Measurements from ENCODE around the gene LRRC8B. TPM values are rescaled to one million over a fixed set of nuclear protein-coding genes. Genes with fewer than 3 reads are reported as not detected.

The LRRC8B gene
- polyA plus RNA-seq, 1 of the 3 experiments (the other 2 are of a cell fraction) = 3.7 TPM

- ChIA-PET POLR2A (interaction anchor here (0.6 kb wide), 1 partner anchor 24 kb away, joined by 3 read pairs; no protein-coding TSS in a partner anchor), CTCF (interaction anchor here (1.2 kb wide), 1 partner anchor 42 kb away, joined by 5 read pairs; no protein-coding TSS in a partner anchor)
- Histone ChIP-seq H2AFZ (ENCODE audit: low read depth) (no peak overlapping the region), H3K4me2 (no peak overlapping the region), H3K4me1 (ENCODE audit: control insufficient read depth in 1 of 2, insufficient read depth in 2 of 2, low read depth in 1 of 2, low read length in 1 of 2) (peaks cover 3 to 4% of the 10 kb centered on the region in 2 experiments; a peak in 3 of 4 replicates), H3K27ac (ENCODE audit: low read depth in 2 of 2, low read length in 1 of 2) (no peak overlapping the region), H3K9ac (no peak overlapping the region), H3K4me3 (ENCODE audit: low read depth in 2 of 2, low read length in 1 of 2) (no peak overlapping the region), H3K36me3 (replicated peaks in 1 of 2; ENCODE audit: control insufficient read depth in 1 of 2, insufficient read depth in 2 of 2, low read length in 1 of 2) (no peaks in the 10 kb centered on the region), H3F3A (replicated peaks; ENCODE audit: insufficient read depth) (no peaks in the 10 kb centered on the region), H3K9me2 (no peaks in the 10 kb centered on the region), H3K27me3 (ENCODE audit: insufficient read depth) (no peaks in the 10 kb centered on the region), H3K79me2 (ENCODE audit: insufficient read depth) (no peaks in the 10 kb centered on the region), H4K20me1 (ENCODE audit: insufficient read depth) (no peaks in the 10 kb centered on the region), H3K9me3 (no peaks in the 10 kb centered on the region)
- no peak for TF ChIP-seq ELF1 (IDR thresholded peaks at IDR 0.05)
- no peak for TF ChIP-seq NFIC (IDR thresholded peaks at IDR 0.05; ENCODE audit: borderline replicate concordance)
- no peak for DNase-seq
- 93% methylated on average over 3 of the region's 3 CpGs for WGBS (ENCODE audit: low lambda C conversion rate)
Observed at GRCh38 chr1:89556726-89557444, 32.3 kb downstream of the LRRC8B start.

DNA sequence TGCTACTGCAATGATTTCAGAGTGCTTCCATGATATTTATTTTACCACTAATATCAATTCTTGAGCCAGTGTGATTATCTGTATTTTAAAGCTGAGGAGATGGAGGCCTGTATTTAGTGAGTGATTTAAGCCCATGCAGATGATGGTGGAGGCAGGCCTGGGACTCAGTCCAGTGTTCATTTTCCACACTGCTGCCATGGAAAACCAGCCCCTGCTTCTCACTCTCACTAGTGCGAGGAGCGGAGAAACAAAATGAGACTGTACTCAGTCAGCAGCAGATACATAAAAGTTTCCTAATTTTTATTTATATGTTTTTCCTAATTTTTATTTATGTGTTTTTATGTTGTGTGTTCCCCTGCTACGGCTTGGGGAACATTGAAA is 32.8 kb downstream of the LRRC8B start:
- Histone ChIP-seq H3K9ac (no peak overlapping the region), H2AFZ (ENCODE audit: low read depth) (no peak overlapping the region), H3K36me3 (replicated peaks in 1 of 2; ENCODE audit: control insufficient read depth in 1 of 2, insufficient read depth in 2 of 2, low read length in 1 of 2) (no peaks in the 10 kb centered on the region), H3K27me3 (ENCODE audit: insufficient read depth) (no peaks in the 10 kb centered on the region), H3K4me2 (no peak overlapping the region), H3K4me1 (ENCODE audit: control insufficient read depth in 1 of 2, insufficient read depth in 2 of 2, low read depth in 1 of 2, low read length in 1 of 2) (peaks cover under 1 to 5% of the 10 kb centered on the region in 2 experiments; a peak in 3 of 4 replicates), H3K79me2 (ENCODE audit: insufficient read depth) (no peaks in the 10 kb centered on the region), H3K9me3 (no peaks in the 10 kb centered on the region), H3F3A (replicated peaks; ENCODE audit: insufficient read depth) (no peaks in the 10 kb centered on the region), H3K9me2 (no peaks in the 10 kb centered on the region), H3K4me3 (ENCODE audit: low read depth in 2 of 2, low read length in 1 of 2) (no peak overlapping the region), H4K20me1 (ENCODE audit: insufficient read depth) (no peaks in the 10 kb centered on the region), H3K27ac (ENCODE audit: low read depth in 2 of 2, low read length in 1 of 2) (no peak overlapping the region)
- WGBS (ENCODE audit: low lambda C conversion rate) = 98% methylated on average over 3 of the region's 3 CpGs
- ChIA-PET CTCF (interaction anchor here (1.2 kb wide), 1 partner anchor 41 kb away, joined by 5 read pairs; no protein-coding TSS in a partner anchor), POLR2A (interaction anchor here (0.6 kb wide), 1 partner anchor 24 kb away, joined by 3 read pairs; no protein-coding TSS in a partner anchor)
- DNase-seq = no peak
- TF ChIP-seq CHD2 (IDR thresholded peaks at IDR 0.05; ENCODE audit: low read length, partially characterized antibody) (no peak), GATA2 (CRISPR knock-in tag; IDR thresholded peaks at IDR 0.05) (no peak), TCF12 (IDR thresholded peaks at IDR 0.05) (no peak), RCOR1 (IDR thresholded peaks at IDR 0.05; ENCODE audit: low read length) (no peak)

- H3K9ac ChIP-seq = no peak overlapping the region
- H3K4me2 ChIP-seq = no peak overlapping the region
- no peak overlapping the region for H3K4me3 ChIP-seq (ENCODE audit: low read depth in 2 of 2, low read length in 1 of 2)
- H3K9me3 ChIP-seq = no peaks in the 10 kb centered on the region
- H3K79me2 ChIP-seq (ENCODE audit: insufficient read depth) = no peaks in the 10 kb centered on the region
- 100% methylated on average over 1 of the region's 1 CpG for WGBS (ENCODE audit: low lambda C conversion rate)
- no peak overlapping the region for H3K27ac ChIP-seq (ENCODE audit: low read depth in 2 of 2, low read length in 1 of 2)
- H2AFZ ChIP-seq (ENCODE audit: low read depth) = no peak overlapping the region
- H4K20me1 ChIP-seq (ENCODE audit: insufficient read depth) = no peaks in the 10 kb centered on the region
- peaks cover 0 to 5% of the 10 kb centered on the region in 2 experiments; a peak in 2 of 4 replicates for H3K4me1 ChIP-seq (ENCODE audit: control insufficient read depth in 1 of 2, insufficient read depth in 2 of 2, low read depth in 1 of 2, low read length in 1 of 2)
- H3K36me3 ChIP-seq (replicated peaks in 1 of 2; ENCODE audit: control insufficient read depth in 1 of 2, insufficient read depth in 2 of 2, low read length in 1 of 2) = no peaks in the 10 kb centered on the region
- CTCF ChIA-PET = interaction anchor here (1.2 to 1.3 kb wide), 2 partner anchors 9 to 41 kb away, joined by 3 to 5 read pairs; no protein-coding TSS in a partner anchor
- no peak for DNase-seq
- H3K9me2 ChIP-seq = no peaks in the 10 kb centered on the region
- no peaks in the 10 kb centered on the region for H3K27me3 ChIP-seq (ENCODE audit: insufficient read depth)
- POLR2A ChIA-PET = no interaction called here
- H3F3A ChIP-seq (replicated peaks; ENCODE audit: insufficient read depth) = no peaks in the 10 kb centered on the region
- TF ChIP-seq, protein P1, sequence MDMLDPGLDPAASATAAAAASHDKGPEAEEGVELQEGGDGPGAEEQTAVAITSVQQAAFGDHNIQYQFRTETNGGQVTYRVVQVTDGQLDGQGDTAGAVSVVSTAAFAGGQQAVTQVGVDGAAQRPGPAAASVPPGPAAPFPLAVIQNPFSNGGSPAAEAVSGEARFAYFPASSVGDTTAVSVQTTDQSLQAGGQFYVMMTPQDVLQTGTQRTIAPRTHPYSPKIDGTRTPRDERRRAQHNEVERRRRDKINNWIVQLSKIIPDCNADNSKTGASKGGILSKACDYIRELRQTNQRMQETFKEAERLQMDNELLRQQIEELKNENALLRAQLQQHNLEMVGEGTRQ (IDR thresholded peaks at IDR 0.05; ENCODE audit: borderline replicate concordance, low read depth, low read length) = no peak
- TF ChIP-seq RFX5 (IDR thresholded peaks at IDR 0.05; ENCODE audit: low read length) (no peak), FOSL2 (IDR thresholded peaks at IDR 0.05; ENCODE audit: borderline replicate concordance, low read depth) (no peak), JUND (IDR thresholded peaks at IDR 0.05) (no peak), MAX (IDR thresholded peaks at IDR 0.05; ENCODE audit: low read depth) (no peak), MXI1 (IDR thresholded peaks at IDR 0.05; ENCODE audit: low read depth, low read length) (no peak), YY1 (IDR thresholded peaks at IDR 0.05; ENCODE audit: low read depth) (no peak), TAF1 (IDR thresholded peaks at IDR 0.05; ENCODE audit: borderline replicate concordance, low read depth, low read length) (no peak), GABPA (IDR thresholded peaks at IDR 0.05; ENCODE audit: low read depth) (no peak), NRF1 (IDR thresholded peaks at IDR 0.05; ENCODE audit: low read depth, low read length) (no peak), USF1 (IDR thresholded peaks at IDR 0.05; ENCODE audit: borderline replicate concordance, low read depth) (no peak), EP300 (IDR thresholded peaks at IDR 0.05; ENCODE audit: borderline replicate concordance in 1 of 2, low read depth in 1 of 2, low read length in 1 of 2) (no peak), FOXM1 (IDR thresholded peaks at IDR 0.05; ENCODE audit: low read depth) (no peak)
- TF ChIP-seq, protein P2, sequence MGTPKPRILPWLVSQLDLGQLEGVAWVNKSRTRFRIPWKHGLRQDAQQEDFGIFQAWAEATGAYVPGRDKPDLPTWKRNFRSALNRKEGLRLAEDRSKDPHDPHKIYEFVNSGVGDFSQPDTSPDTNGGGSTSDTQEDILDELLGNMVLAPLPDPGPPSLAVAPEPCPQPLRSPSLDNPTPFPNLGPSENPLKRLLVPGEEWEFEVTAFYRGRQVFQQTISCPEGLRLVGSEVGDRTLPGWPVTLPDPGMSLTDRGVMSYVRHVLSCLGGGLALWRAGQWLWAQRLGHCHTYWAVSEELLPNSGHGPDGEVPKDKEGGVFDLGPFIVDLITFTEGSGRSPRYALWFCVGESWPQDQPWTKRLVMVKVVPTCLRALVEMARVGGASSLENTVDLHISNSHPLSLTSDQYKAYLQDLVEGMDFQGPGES (IDR thresholded peaks at IDR 0.05; ENCODE audit: low read depth, low read length) = no peak
Observed at GRCh38 chr1:89557956-89558355, 33.3 kb downstream of the LRRC8B start.
